ENCODE data around the gene KSR1.

KSR1 gene

GRCh38 chr17:27602721-27603420 is 146.6 kb downstream of the KSR1 start:
- in situ Hi-C loops (cut with HindIII; ENCODE audit: low sequenced_read_pairs) = no loop called here

GRCh38 chr17:27603421-27603770 is 147.1 kb downstream of the KSR1 start:
- in situ Hi-C loops (cut with HindIII; ENCODE audit: low sequenced_read_pairs) = no loop called here

GRCh38 chr17:27603880-27604794 is 147.9 kb downstream of the KSR1 start:
- in situ Hi-C loops (cut with HindIII; ENCODE audit: low sequenced_read_pairs) = no loop called here

GRCh38 chr17:27605409-27605808 is 149.2 kb downstream of the KSR1 start:
- in situ Hi-C loops (cut with HindIII; ENCODE audit: low sequenced_read_pairs) = no loop called here

GRCh38 chr17:27607521-27608091 is 151.4 kb downstream of the KSR1 start:
- in situ Hi-C loops (cut with HindIII; ENCODE audit: low sequenced_read_pairs) = no loop called here

- in situ Hi-C loops (cut with HindIII; ENCODE audit: low sequenced_read_pairs) = no loop called here
These were observed 152.3 kb downstream of the KSR1 start for GRCh38 chr17:27608328-27609230.

GRCh38 chr17:27609611-27610303 is 153.5 kb downstream of the KSR1 start:
- in situ Hi-C loops (cut with HindIII; ENCODE audit: low sequenced_read_pairs) = no loop called here

GRCh38 chr17:27610304-27610677 is 154.0 kb downstream of the KSR1 start:
- in situ Hi-C loops (cut with HindIII; ENCODE audit: low sequenced_read_pairs) = no loop called here

- in situ Hi-C loops (cut with HindIII; ENCODE audit: low sequenced_read_pairs) = no loop called here
These were observed 156.0 kb downstream of the KSR1 start for GRCh38 chr17:27612160-27612770.

GRCh38 chr17:27613433-27613832 is 157.2 kb downstream of the KSR1 start:
- in situ Hi-C loops (cut with HindIII; ENCODE audit: low sequenced_read_pairs) = no loop called here

- in situ Hi-C loops (cut with HindIII; ENCODE audit: low sequenced_read_pairs) = no loop called here
These were observed 158.9 kb downstream of the KSR1 start for GRCh38 chr17:27615121-27615520.

- in situ Hi-C loops (cut with HindIII; ENCODE audit: low sequenced_read_pairs) = no loop called here
These were observed 160.2 kb downstream of the KSR1 start for GRCh38 chr17:27616414-27616813.

- in situ Hi-C loops (cut with HindIII; ENCODE audit: low sequenced_read_pairs) = no loop called here
These were observed 162.2 kb downstream of the KSR1 start for GRCh38 chr17:27618417-27618816.

- in situ Hi-C loops (cut with HindIII; ENCODE audit: low sequenced_read_pairs) = no loop called here
These were observed 164.5 kb downstream of the KSR1 start for GRCh38 chr17:27620721-27621120.

GRCh38 chr17:27621536-27621935 is 165.3 kb downstream of the KSR1 start:
- in situ Hi-C loops (cut with HindIII; ENCODE audit: low sequenced_read_pairs) = no loop called here

- in situ Hi-C loops (cut with HindIII; ENCODE audit: low sequenced_read_pairs) = no loop called here
These were observed 165.8 kb downstream of the KSR1 start for GRCh38 chr17:27621942-27622559.

GRCh38 chr17:27622986-27623385 is 166.7 kb downstream of the KSR1 start:
- in situ Hi-C loops (cut with HindIII; ENCODE audit: low sequenced_read_pairs) = no loop called here

- in situ Hi-C loops (cut with HindIII; ENCODE audit: low sequenced_read_pairs) = no loop called here
These were observed 167.4 kb downstream of the KSR1 start for GRCh38 chr17:27623614-27624013.

- in situ Hi-C loops (cut with HindIII; ENCODE audit: low sequenced_read_pairs) = no loop called here
These were observed 168.3 kb downstream of the KSR1 start for GRCh38 chr17:27624539-27624938.

Data from DLD1 (cell line).